K562 (cell line): ENCODE results near the gene C1orf198. TPM values are rescaled to one million over a fixed set of nuclear protein-coding genes. Genes with fewer than 3 reads are reported as not detected.

Experiments
- BCL6 ChIP-seq: fragments of 250-450 bp; sonication (Bioruptor Pico); IDR thresholded peaks from 2 replicates; pipeline ENCODE4 v1.4.0; 2020
- BRF2 ChIP-seq: IDR thresholded peaks from 3 replicates; pipeline ENCODE4 v1.6.1; 2011; ENCODE audit warnings: borderline replicate concordance, mild to moderate bottlenecking; ENCODE audit not compliant: insufficient read length, insufficient read depth
- IRF9 ChIP-seq: fragments of 450-650 bp; IDR thresholded peaks from 2 replicates; pipeline ENCODE4 v1.6.1; 2016; ENCODE audit warnings: missing biosample characterization, missing genetic modification characterization
- LARP7 ChIP-seq: fragments of 450-650 bp; IDR thresholded peaks from 2 replicates; pipeline ENCODE4 v1.6.1; 2016
- LEF1 ChIP-seq: fragments of 450-650 bp; IDR thresholded peaks from 2 replicates; pipeline ENCODE4 v1.6.1; 2016; ENCODE audit warnings: mild to moderate bottlenecking
- MAFK ChIP-seq: IDR thresholded peaks from 2 replicates; pipeline ENCODE4 v1.6.1; 2011; ENCODE audit warnings: low read length, improper control_type of control experiment
- REST ChIP-seq, 2 experiments: fragments of 450-650 bp; formaldehyde crosslinking in 1 of 2; IDR thresholded peaks; 2 replicates each; pipeline versions ENCODE4 v1.4.0 to v1.6.1; 2014 to 2020; ENCODE audit warnings: mild to moderate bottlenecking in 2 of 2, borderline replicate concordance in 1 of 2, low read depth in 1 of 2
- TARDBP ChIP-seq: fragments of 450-650 bp; IDR thresholded peaks from 2 replicates; pipeline ENCODE4 v1.6.1; 2016
- THRB ChIP-seq: fragments of 450-650 bp; formaldehyde crosslinking; conservative IDR thresholded peaks from 2 replicates; pipeline ENCODE4 v1.4.0; 2022; ENCODE audit warnings: mild to moderate bottlenecking, missing genetic modification characterization
- ZNF253 ChIP-seq: fragments of 250-450 bp; sonication (Bioruptor Pico); conservative IDR thresholded peaks from 2 replicates; pipeline ENCODE4 v1.6.1; 2021; ENCODE audit warnings: mild to moderate bottlenecking
- ZNF398 ChIP-seq: fragments of 250-450 bp; sonication (Bioruptor Pico); IDR thresholded peaks from 2 replicates; pipeline ENCODE4 v1.8.0; 2021; ENCODE audit warnings: moderate library complexity, mild to moderate bottlenecking, inconsistent platforms
- polyA plus RNA-seq, 8 experiments: library from polyadenylated mRNA; depleted of rRNA in 4 of 8; stranded (reverse) in 5 of 8; unstranded in 3 of 8; fragments of >200 nt; fragmentation: Nextera tagmentation in 2 of 8; fragmentation: Illumina TruSeq in 1 of 8; extraction: Ambion mirVana in 2 of 8; extraction: Trizol in 1 of 8; gene quantifications; 2 replicates each; pipeline versions ENCODE4 v1.2.1 to v1.2.3, GENCODE V29; 2011 to 2014; ENCODE audit warnings: inconsistent platforms in 1 of 8, missing spikeins in 1 of 8
- total RNA-seq, 7 experiments: library from RNA; depleted of rRNA in 6 of 7; stranded (reverse); fragments of >200 nt in 6 of 7; fragmentation: Illumina TruSeq in 2 of 7; extraction: Trizol in 2 of 7; gene quantifications; 2 replicates each; pipeline versions ENCODE4 v1.2.1 to v1.2.3, GENCODE V29; 2011 to 2021; ENCODE audit warnings: low replicate concordance in 1 of 7

Gene C1orf198
- total and polyA plus RNA-seq, 9 of the 15 experiments (the other 6 are each of a cell fraction or from before 2014, with no cell fraction given), result 2.0 to 15.1 (median 10.4) TPM

- no peak for TF ChIP-seq BRF2
- no peak for TF ChIP-seq MAFK
- TF ChIP-seq REST (IDR thresholded peaks at IDR 0.05; ENCODE audit: borderline replicate concordance), result no peak
- no peak for TF ChIP-seq REST (CRISPR knock-in tag; IDR thresholded peaks at IDR 0.05; ENCODE audit: low read depth)
- TF ChIP-seq BCL6 (CRISPR knock-in tag), result no peak
- no peak for TF ChIP-seq IRF9 (tag)
- no peak for TF ChIP-seq THRB (CRISPR knock-in tag)
- no peak for TF ChIP-seq ZNF253 (CRISPR knock-in tag)
- TF ChIP-seq LEF1, result no peak
- TF ChIP-seq ZNF398 (CRISPR knock-in tag), result no peak
- TF ChIP-seq TARDBP, result no peak
- TF ChIP-seq LARP7, result no peak
Observed at GRCh38 chr1:230842801-230843200, 25.5 kb downstream of the C1orf198 start (continued).
